CD4-positive, alpha-beta T cell (primary cell): ENCODE measurements around the gene KRTAP12-3. TPM values are rescaled to one million over a fixed set of nuclear protein-coding genes. Genes with fewer than 3 reads are reported as not detected.

Source experiments
- ATAC-seq: fragments of 200-7000 bp; cut with Tn5 transposase; one replicate; pipeline ENCODE4 v1.10.0; 2022; ENCODE audit warnings: mild to moderate bottlenecking; ENCODE audit not compliant: poor library complexity
- CTCF ChIA-PET: fragments of 350-600 bp; sonication (Branson Sonifier 250); formaldehyde crosslinking; loops from one replicate; lab custom pipeline; 2021; ENCODE audit warnings: antibody characterized with exemption, inconsistent platforms; lab: Charles Lee
- POLR2A ChIA-PET: fragments of 350-600 bp; sonication (Branson Sonifier 250); formaldehyde crosslinking; loops from one replicate; lab custom pipeline; 2021; ENCODE audit warnings: antibody characterized with exemption, inconsistent platforms; lab: Charles Lee
- DNase-seq, 14 experiments: peaks; one replicate each; pipeline ENCODE4 v3.0.0-alpha.2; 2013 to 2020; ENCODE audit warnings: mixed read lengths in 2 of 14
- H3K27ac ChIP-seq, 2 donors: one replicate each; pipeline versions ENCODE4 v1.5.1 to v1.7.0; 2013; ENCODE audit warnings: low read length in 2 of 2, low read depth in 1 of 2, mild to moderate bottlenecking in 1 of 2
- H3K27me3 ChIP-seq, 2 experiments: 1 replicate in 1 of 2; 2 replicates in 1 of 2; pipeline versions ENCODE4 v1.6.1 to v1.7.0; 2013; ENCODE audit warnings: low read length in 2 of 2, control low read depth in 1 of 2, mild to moderate bottlenecking in 1 of 2, moderate library complexity in 1 of 2; ENCODE audit not compliant: insufficient read depth in 2 of 2, control insufficient read depth in 1 of 2
- H3K36me3 ChIP-seq: one replicate; pipeline ENCODE4 v1.6.1; 2013; ENCODE audit warnings: low read length, control low read depth; ENCODE audit not compliant: insufficient read depth
- H3K4me1 ChIP-seq: one replicate; pipeline ENCODE4 v1.6.1; 2013; ENCODE audit warnings: low read length, control low read depth; ENCODE audit not compliant: insufficient read depth
- H3K4me3 ChIP-seq: one replicate; pipeline ENCODE4 v1.5.1; 2013; ENCODE audit warnings: mild to moderate bottlenecking, low read length, moderate library complexity
- H3K9me3 ChIP-seq, 2 experiments: 1 replicate in 1 of 2; 2 replicates in 1 of 2; pipeline versions ENCODE4 v1.6.1 to v1.7.0; 2013; ENCODE audit warnings: low read length in 2 of 2, mild to moderate bottlenecking in 2 of 2, control low read depth in 1 of 2, moderate library complexity in 1 of 2; ENCODE audit not compliant: control insufficient read depth in 1 of 2, insufficient read depth in 1 of 2
- H3K27ac Mint-ChIP-seq: one replicate; pipeline ENCODE4 v1.8.0; 2020; ENCODE audit warnings: mixed read lengths
- H3K27me3 Mint-ChIP-seq: one replicate; pipeline ENCODE4 v1.8.0; 2021; ENCODE audit warnings: mixed read lengths
- H3K36me3 Mint-ChIP-seq: one replicate; pipeline ENCODE4 v1.8.0; 2021; ENCODE audit warnings: low read depth, mixed read lengths
- H3K4me1 Mint-ChIP-seq: one replicate; pipeline ENCODE4 v1.8.0; 2021; ENCODE audit warnings: low read depth, mixed read lengths
- H3K4me3 Mint-ChIP-seq: one replicate; pipeline ENCODE4 v1.8.0; 2020; ENCODE audit warnings: mild to moderate bottlenecking, mixed read lengths
- H3K9me3 Mint-ChIP-seq: one replicate; pipeline ENCODE4 v1.8.0; 2020; ENCODE audit warnings: mixed read lengths
- CTCF ChIP-seq: fragments of 200-600 bp; IDR thresholded peaks from one replicate; pipeline ENCODE4 v1.8.0; 2022; ENCODE audit warnings: antibody characterized with exemption, mild to moderate bottlenecking
- intact Hi-C, 2 experiments: fragments of 100-400 bp; cut with DNase I in 1 of 2; cut with micrococcal nuclease in 1 of 2; formaldehyde crosslinking; loops; one replicate each; pipeline versions ENCODE4 v1.15.1 to v1.9.0; 2023 to 2025; cut with DNase I, micrococcal nuclease
- total RNA-seq, 174 experiments: library from RNA in 2 of 174; stranded (reverse) in 2 of 174; gene quantifications; one replicate each; pipeline ENCODE4 v1.2.3 and lab custom pipeline; 2021 to 2026

KRTAP12-3 gene
- total RNA-seq, 2 experiments from 2014 or later = not detected

- ChIA-PET CTCF (no interaction called here), POLR2A (no interaction called here)
- H3K9me3 ChIP-seq = peaks cover 13 to 14% of the 10 kb centered on the region in 2 experiments
- Mint-ChIP-seq H3K36me3 (peaks cover 5% of the 10 kb centered on the region), H3K9me3 (peaks cover 7% of the 10 kb centered on the region), H3K27me3 (no peaks in the 10 kb centered on the region), H3K4me3 (no peak overlapping the region), H3K27ac (no peak overlapping the region), H3K4me1 (no peaks in the 10 kb centered on the region)
- H3K4me3 ChIP-seq = no peak overlapping the region
- H3K27me3 ChIP-seq = peaks cover 0 to 2% of the 10 kb centered on the region in 2 experiments
- ATAC-seq = no peak
- peak in 1 of 14 experiments; percentile 9 for DNase-seq
- intact Hi-C loops = no loop called here
- H3K36me3 ChIP-seq = no peaks in the 10 kb centered on the region
- no peak for TF ChIP-seq CTCF
- H3K27ac ChIP-seq = no peak overlapping the region
- no peaks in the 10 kb centered on the region for H3K4me1 ChIP-seq
Measured at GRCh38 chr21:44639331-44639655, 18.4 kb upstream of the KRTAP12-3 start.

- H3K9me3 Mint-ChIP-seq = peaks cover 10% of the 10 kb centered on the region
- no peak overlapping the region for H3K27ac ChIP-seq
- no peaks in the 10 kb centered on the region for H3K4me1 ChIP-seq
- ChIA-PET POLR2A (no interaction called here), CTCF (no interaction called here)
- H3K36me3 ChIP-seq = no peaks in the 10 kb centered on the region
- TF ChIP-seq CTCF = no peak
- H3K4me3 Mint-ChIP-seq = no peak overlapping the region
- H3K36me3 Mint-ChIP-seq = peaks cover 5% of the 10 kb centered on the region
- peaks cover 21% of the 10 kb centered on the region in 2 experiments for H3K9me3 ChIP-seq
- peaks cover 0 to 2% of the 10 kb centered on the region in 2 experiments for H3K27me3 ChIP-seq
- DNase-seq (no peak), ATAC-seq (no peak)
- intact Hi-C loops = no loop called here
- no peak overlapping the region for H3K27ac Mint-ChIP-seq
- H3K4me1 Mint-ChIP-seq = no peaks in the 10 kb centered on the region
- H3K27me3 Mint-ChIP-seq = no peaks in the 10 kb centered on the region
- H3K4me3 ChIP-seq = no peak overlapping the region
Measured at GRCh38 chr21:44640761-44641160, 17.0 kb upstream of the KRTAP12-3 start.

GRCh38 chr21:44643741-44644310 lies 13.9 kb upstream of the KRTAP12-3 start:
- no peak overlapping the region for H3K27ac Mint-ChIP-seq
- no peaks in the 10 kb centered on the region for H3K4me1 Mint-ChIP-seq
- H3K36me3 ChIP-seq = no peaks in the 10 kb centered on the region
- intact Hi-C loops = no loop called here
- POLR2A ChIA-PET = no interaction called here
- peaks cover 0 to 2% of the 10 kb centered on the region in 2 experiments for H3K27me3 ChIP-seq
- H3K27me3 Mint-ChIP-seq = no peaks in the 10 kb centered on the region
- no peak overlapping the region for H3K27ac ChIP-seq
- H3K36me3 Mint-ChIP-seq = peaks cover 5% of the 10 kb centered on the region
- H3K9me3 ChIP-seq = peaks cover 21 to 22% of the 10 kb centered on the region in 2 experiments
- no peak for TF ChIP-seq CTCF
- H3K4me3 ChIP-seq = no peak overlapping the region
- H3K4me3 Mint-ChIP-seq = no peak overlapping the region
- ATAC-seq = no peak
- peaks cover 10% of the 10 kb centered on the region for H3K9me3 Mint-ChIP-seq
- no peaks in the 10 kb centered on the region for H3K4me1 ChIP-seq
- CTCF ChIA-PET = no interaction called here
- no peak for DNase-seq
